Esophagus muscularis mucosa (tissue), 4 donors: Measurements from ENCODE around the gene SIK3.

ENCODE experiments used
- CTCF ChIP-seq, 3 experiments: fragments of 200-600 bp in 2 of 3; fragments of 450-650 bp in 1 of 3; sonication (generic) in 2 of 3; IDR thresholded peaks; one replicate each; pipeline ENCODE4 v1.5.1; 2017 to 2019; ENCODE audit warnings: antibody characterized with exemption in 3 of 3, mild to moderate bottlenecking in 2 of 3, moderate library complexity in 1 of 3
- EP300 ChIP-seq: sonication (generic); formaldehyde crosslinking; IDR thresholded peaks from one replicate; pipeline ENCODE4 v1.6.1; 2017; ENCODE audit warnings: antibody characterized with exemption
- POLR2A ChIP-seq: fragments of 450-650 bp; IDR thresholded peaks from one replicate; pipeline ENCODE4 v1.6.1; 2017; ENCODE audit warnings: antibody characterized with exemption, moderate library complexity, mild to moderate bottlenecking, low read depth

GRCh38 chr11:116903090-116903489, 195.1 kb downstream of the SIK3 start:
- TF ChIP-seq CTCF (IDR thresholded peaks at IDR 0.05): no peak
- TF ChIP-seq POLR2A: no peak
- no peak for TF ChIP-seq EP300
